OCI-LY3 (cell line): ENCODE measurements around the gene EPN2.

Experiments
- H2AFZ ChIP-seq: fragments of 200-600, 300-600 bp; shearing (Covaris generic); 2 replicates; pipeline ENCODE4 v1.6.0; 2014; ENCODE audit warnings: antibody characterized with exemption, low read depth, low read length
- H3K27ac ChIP-seq: fragments of 200-600, 300-600 bp; sonication (generic); 2 replicates; pipeline ENCODE4 v1.5.1; 2014; ENCODE audit warnings: mild to moderate bottlenecking, low read length, moderate library complexity, mixed read lengths
- H3K27me3 ChIP-seq: fragments of 200-600, 300-600 bp; sonication (generic); 2 replicates; pipeline ENCODE4 v1.6.1; 2014; ENCODE audit warnings: low read depth, low read length, mixed read lengths
- H3K36me3 ChIP-seq: fragments of 200-600, 300-600 bp; sonication (generic); replicated peaks from 2 replicates; pipeline ENCODE3; 2014; ENCODE audit warnings: low read depth, low read length, mixed read lengths
- H3K4me1 ChIP-seq: fragments of 300-600, 200-600 bp; sonication (generic); 2 replicates; pipeline ENCODE4 v1.6.1; 2014; ENCODE audit warnings: low read length, mixed read lengths
- H3K4me2 ChIP-seq: fragments of 200-600, 300-600 bp; sonication (generic); 2 replicates; pipeline ENCODE4 v1.6.1; 2014; ENCODE audit warnings: low read length, mixed read lengths
- H3K4me3 ChIP-seq: fragments of 300-600, 200-600 bp; sonication (generic); 2 replicates; pipeline ENCODE4 v1.5.1; 2014; ENCODE audit warnings: antibody characterized with exemption, mild to moderate bottlenecking, low read length, moderate library complexity
- H3K79me2 ChIP-seq: fragments of 300-600, 200-600 bp; shearing (Covaris generic); 2 replicates; pipeline ENCODE4 v1.6.1; 2014; ENCODE audit warnings: mild to moderate bottlenecking, low read length, mixed read lengths
- H3K9ac ChIP-seq: fragments of 300-600, 200-600 bp; shearing (Covaris generic); 2 replicates; pipeline ENCODE4 v1.6.0; 2014; ENCODE audit warnings: mild to moderate bottlenecking, low read length, moderate library complexity
- H3K9me3 ChIP-seq: fragments of 200-600, 300-600 bp; shearing (Covaris generic); 2 replicates; pipeline ENCODE4 v1.6.1; 2014; ENCODE audit warnings: low read length, mixed read lengths; ENCODE audit not compliant: insufficient read depth
- H4K20me1 ChIP-seq: fragments of 200-600, 300-600 bp; sonication (generic); 2 replicates; pipeline ENCODE4 v1.6.1; 2016; ENCODE audit warnings: low read length, mixed read lengths; ENCODE audit not compliant: insufficient read depth
- EZH2phosphoT487 ChIP-seq: fragments of 200-600 bp; shearing (Covaris generic); IDR thresholded peaks from 2 replicates; pipeline ENCODE4 v1.6.1; 2018; ENCODE audit warnings: antibody characterized with exemption, mixed run types, low read depth
- TF ChIP-seq, protein P1 (sequence below): fragments of 200-600, 300-600 bp; sonication (generic); IDR thresholded peaks from 2 replicates; pipeline ENCODE4 v1.5.1; 2014; ENCODE audit warnings: antibody characterized with exemption, low read length, low read depth

EPN2 gene

DNA sequence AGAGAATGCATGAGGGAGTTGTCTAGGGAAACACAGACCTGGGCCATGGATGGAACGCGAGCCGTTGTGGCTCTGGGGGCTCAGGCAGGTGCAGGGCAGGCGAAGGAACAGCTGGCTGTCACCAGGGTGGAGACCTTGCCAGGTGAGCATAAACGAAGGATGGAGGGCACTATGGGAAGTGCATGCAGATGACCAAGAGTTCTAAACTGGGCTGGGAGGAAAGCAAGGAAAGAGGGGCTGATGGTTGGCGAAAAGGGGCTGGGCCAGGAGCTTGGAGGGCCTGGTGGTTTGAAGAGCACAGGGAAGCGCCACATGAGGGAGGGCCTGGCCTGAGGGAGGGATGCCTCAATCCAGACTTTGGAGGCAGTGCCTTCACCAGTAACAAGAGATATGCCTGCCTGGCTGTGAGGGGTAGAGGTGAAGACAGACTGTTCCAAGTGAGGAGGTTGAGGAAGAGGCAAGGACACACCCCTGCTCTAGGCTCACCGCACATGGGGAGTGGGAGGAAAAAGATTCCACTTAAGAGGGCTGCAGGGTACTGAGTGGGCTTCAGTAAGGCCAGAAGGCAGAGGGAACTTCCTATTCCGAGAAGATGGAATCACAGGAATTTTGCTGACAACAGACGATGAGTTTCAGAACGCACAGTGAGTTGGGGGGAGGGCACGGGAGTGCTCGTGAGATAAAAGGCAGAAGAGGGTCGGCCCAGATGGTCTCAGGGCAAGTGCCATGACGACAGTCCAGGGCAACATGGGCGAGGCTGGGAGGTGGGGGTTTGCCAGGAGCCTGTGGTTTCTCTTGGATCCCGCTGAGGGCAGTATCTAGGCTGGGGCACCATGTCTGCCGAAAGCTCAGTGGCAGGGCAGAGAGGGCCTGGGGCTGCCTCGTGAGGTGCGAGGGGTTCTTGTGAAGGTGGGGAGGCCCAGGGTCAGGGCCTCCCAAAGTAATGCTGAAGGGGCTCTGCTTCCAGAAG is 104.8 kb downstream of the EPN2 start:
- no peak overlapping the region for H2AFZ ChIP-seq
- H3K9me3 ChIP-seq = no peaks in the 10 kb centered on the region
- TF ChIP-seq, protein P1, sequence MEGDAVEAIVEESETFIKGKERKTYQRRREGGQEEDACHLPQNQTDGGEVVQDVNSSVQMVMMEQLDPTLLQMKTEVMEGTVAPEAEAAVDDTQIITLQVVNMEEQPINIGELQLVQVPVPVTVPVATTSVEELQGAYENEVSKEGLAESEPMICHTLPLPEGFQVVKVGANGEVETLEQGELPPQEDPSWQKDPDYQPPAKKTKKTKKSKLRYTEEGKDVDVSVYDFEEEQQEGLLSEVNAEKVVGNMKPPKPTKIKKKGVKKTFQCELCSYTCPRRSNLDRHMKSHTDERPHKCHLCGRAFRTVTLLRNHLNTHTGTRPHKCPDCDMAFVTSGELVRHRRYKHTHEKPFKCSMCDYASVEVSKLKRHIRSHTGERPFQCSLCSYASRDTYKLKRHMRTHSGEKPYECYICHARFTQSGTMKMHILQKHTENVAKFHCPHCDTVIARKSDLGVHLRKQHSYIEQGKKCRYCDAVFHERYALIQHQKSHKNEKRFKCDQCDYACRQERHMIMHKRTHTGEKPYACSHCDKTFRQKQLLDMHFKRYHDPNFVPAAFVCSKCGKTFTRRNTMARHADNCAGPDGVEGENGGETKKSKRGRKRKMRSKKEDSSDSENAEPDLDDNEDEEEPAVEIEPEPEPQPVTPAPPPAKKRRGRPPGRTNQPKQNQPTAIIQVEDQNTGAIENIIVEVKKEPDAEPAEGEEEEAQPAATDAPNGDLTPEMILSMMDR = no peak
- TF ChIP-seq EZH2phosphoT487 = no peak

DNA sequence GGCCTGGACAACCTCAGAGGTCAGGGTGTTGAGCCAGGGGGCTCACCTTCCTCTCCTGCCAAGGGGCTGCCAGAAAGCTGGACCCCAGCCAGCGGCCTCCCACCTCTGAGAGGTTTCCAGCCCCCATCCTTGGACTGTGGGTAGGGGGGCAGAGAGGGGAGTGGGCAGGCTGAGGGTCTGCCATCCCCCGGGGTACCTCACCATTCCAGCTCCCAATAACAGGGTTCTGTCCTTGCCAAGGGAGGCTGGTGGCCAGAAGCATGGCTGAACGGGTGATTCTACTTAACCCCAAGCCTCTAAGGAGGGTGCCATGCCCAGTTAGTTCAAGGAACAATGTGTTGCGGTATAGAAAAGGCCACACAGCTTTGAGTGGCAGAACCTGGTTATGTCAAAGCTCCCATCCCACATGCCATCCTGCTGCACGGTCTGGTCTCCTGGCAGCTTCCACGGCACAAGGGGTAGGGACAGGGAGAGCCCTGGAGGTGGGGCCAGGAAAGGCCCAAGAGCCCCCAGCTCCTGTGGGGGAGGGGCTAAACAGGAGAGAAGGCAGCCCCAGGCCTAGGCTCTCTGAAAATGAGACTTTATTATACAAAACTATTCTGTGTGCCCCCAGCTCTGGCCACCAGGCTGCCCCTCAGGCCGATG is 105.6 kb downstream of the EPN2 start:
- Histone ChIP-seq H3K4me3 (no peak overlapping the region), H3K79me2 (no peaks in the 10 kb centered on the region), H3K9ac (no peak overlapping the region), H3K9me3 (no peaks in the 10 kb centered on the region), H3K4me2 (no peak overlapping the region), H4K20me1 (no peaks in the 10 kb centered on the region), H3K4me1 (no peaks in the 10 kb centered on the region), H3K27me3 (no peaks in the 10 kb centered on the region), H3K36me3 (no peaks in the 10 kb centered on the region), H3K27ac (no peak overlapping the region), H2AFZ (no peak overlapping the region)
- TF ChIP-seq EZH2phosphoT487 = no peak
- TF ChIP-seq, protein P1 = no peak

More for the DNA sequence above, 104.8 kb downstream of the EPN2 start:
- Histone ChIP-seq H3K4me3 (no peak overlapping the region), H3K9ac (no peak overlapping the region), H3K4me2 (no peak overlapping the region), H3K36me3 (no peaks in the 10 kb centered on the region), H3K4me1 (no peaks in the 10 kb centered on the region), H3K27ac (no peak overlapping the region), H4K20me1 (no peaks in the 10 kb centered on the region), H3K79me2 (no peaks in the 10 kb centered on the region), H3K27me3 (no peaks in the 10 kb centered on the region)

DNA sequence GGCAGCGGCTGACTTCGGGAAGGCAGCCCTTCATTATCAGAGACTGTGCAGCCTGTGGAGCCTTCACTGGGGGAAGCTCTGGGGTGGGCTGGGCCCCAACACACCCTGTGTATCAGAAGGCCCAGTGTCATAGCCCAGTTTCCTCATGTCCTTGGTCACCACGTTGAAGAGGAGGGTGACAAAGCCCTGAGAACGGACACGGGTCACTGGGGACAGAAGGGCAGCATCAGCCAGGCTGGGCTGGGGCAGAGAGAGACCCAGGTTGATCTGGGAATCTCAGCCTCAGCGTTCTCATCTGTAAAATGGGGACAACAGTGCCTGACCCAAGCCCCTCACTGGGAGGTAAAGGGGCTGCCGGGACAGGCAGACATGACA is 106.1 kb downstream of the EPN2 start:
- Histone ChIP-seq H4K20me1 (no peaks in the 10 kb centered on the region), H3K9ac (no peak overlapping the region), H3K4me2 (no peak overlapping the region), H3K27ac (no peak overlapping the region), H3K27me3 (no peaks in the 10 kb centered on the region), H3K36me3 (no peaks in the 10 kb centered on the region), H3K9me3 (no peaks in the 10 kb centered on the region), H3K79me2 (no peaks in the 10 kb centered on the region), H3K4me3 (no peak overlapping the region), H2AFZ (no peak overlapping the region), H3K4me1 (no peaks in the 10 kb centered on the region)
- TF ChIP-seq EZH2phosphoT487 = no peak
- TF ChIP-seq, protein P1 = no peak

DNA sequence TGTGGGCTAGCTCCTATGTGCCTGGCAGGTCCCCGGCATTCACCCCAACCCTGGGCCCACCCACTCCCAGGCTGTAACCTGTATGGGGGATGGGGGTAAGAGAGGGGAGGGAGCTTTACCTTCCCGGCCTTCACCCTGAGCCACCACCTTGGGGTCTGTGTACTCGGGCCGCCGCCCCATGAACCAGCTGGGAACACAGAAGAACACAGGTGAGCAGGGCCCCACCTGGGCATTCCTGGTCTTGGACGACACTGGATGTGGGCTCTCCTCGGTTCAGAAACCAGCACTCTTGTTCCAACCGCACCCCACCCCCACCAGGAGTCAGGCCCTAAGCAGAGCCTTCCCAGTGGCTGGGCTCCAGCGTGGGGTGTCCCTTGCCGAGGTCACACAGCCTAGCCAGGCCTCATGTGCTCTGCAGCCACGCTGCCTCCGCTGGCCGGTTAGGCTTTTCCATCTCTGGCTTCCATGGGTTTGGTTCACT is 106.5 kb downstream of the EPN2 start:
- Histone ChIP-seq H3K36me3 (no peaks in the 10 kb centered on the region), H2AFZ (no peak overlapping the region), H3K9me3 (no peaks in the 10 kb centered on the region), H3K79me2 (no peaks in the 10 kb centered on the region), H3K4me1 (no peaks in the 10 kb centered on the region), H3K4me2 (no peak overlapping the region), H3K9ac (no peak overlapping the region), H3K4me3 (no peak overlapping the region), H3K27ac (no peak overlapping the region), H3K27me3 (no peaks in the 10 kb centered on the region), H4K20me1 (no peaks in the 10 kb centered on the region)
- TF ChIP-seq EZH2phosphoT487 = no peak
- TF ChIP-seq, protein P1 = no peak
